ENCODE data around the gene RAB44.

- TF ChIP-seq CTCF (IDR thresholded peaks at IDR 0.05) (peak; percentile 99), POLR2AphosphoS5 (IDR thresholded peaks at IDR 0.05; ENCODE audit: low read depth, low read length) (no peak), REST (IDR thresholded peaks at IDR 0.05; ENCODE audit: insufficient read depth in 1 of 2, low read depth in 2 of 2, low read length in 1 of 2) (no peak), SIN3A (IDR thresholded peaks at IDR 0.05; ENCODE audit: borderline replicate concordance, insufficient read depth, low read depth, low read length) (no peak), TCF7L2 (IDR thresholded peaks at IDR 0.05; ENCODE audit: low read depth, low read length) (no peak)
Measured at GRCh38 chr6:36759148-36759759, 61.6 kb downstream of the RAB44 start.
